Astrocyte of the hippocampus (primary cell): ENCODE results near the gene PRPF19.
A peak's percentile ranks its signal among the peaks of the same experiment; 100 is the strongest.

ENCODE experiments used
- DNase-seq: peaks from one replicate; pipeline ENCODE4 v3.0.0; 2011; ENCODE audit warnings: low read depth, low spot score

Gene PRPF19

DNA sequence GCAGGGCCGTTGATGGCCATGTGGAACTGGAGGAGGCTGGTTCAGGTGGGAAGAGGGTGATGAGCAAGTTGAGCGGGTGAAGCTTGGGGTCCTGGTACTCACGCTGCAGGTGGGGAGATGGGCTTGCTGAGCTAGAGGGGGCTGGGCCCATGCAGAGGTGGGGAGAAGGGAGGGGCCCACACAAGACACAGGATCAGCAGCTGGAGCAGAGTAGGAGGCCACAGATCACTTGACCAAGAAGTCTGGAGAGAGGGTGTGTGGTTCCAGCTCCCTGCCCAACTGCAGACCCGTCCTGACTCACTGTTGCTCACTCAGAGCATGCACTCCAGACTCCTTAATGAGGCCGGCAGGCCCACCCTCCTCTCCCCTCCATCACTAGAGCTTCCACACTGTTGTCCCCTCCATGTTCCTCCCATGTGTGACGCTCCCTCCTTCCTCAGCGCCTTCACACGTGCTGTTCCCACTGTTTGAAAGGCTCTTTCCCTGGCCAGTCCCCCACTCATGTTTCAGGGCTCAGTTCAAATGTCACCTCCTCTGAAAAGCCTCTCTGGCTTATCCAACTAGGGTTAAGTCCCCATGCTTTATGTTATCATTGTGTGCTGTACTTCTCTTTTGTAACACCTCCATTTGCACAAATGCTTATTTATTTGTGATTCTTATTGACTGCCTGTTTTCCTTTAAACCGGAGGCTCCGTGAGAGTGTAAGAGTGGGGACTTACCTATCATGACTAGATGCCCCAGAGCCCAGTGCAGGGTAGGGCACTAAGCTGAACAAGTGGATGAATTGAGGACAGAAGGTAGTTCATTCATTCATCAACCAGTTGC lies 62.1 kb downstream of the PRPF19 start:
- no peak for DNase-seq

DNA sequence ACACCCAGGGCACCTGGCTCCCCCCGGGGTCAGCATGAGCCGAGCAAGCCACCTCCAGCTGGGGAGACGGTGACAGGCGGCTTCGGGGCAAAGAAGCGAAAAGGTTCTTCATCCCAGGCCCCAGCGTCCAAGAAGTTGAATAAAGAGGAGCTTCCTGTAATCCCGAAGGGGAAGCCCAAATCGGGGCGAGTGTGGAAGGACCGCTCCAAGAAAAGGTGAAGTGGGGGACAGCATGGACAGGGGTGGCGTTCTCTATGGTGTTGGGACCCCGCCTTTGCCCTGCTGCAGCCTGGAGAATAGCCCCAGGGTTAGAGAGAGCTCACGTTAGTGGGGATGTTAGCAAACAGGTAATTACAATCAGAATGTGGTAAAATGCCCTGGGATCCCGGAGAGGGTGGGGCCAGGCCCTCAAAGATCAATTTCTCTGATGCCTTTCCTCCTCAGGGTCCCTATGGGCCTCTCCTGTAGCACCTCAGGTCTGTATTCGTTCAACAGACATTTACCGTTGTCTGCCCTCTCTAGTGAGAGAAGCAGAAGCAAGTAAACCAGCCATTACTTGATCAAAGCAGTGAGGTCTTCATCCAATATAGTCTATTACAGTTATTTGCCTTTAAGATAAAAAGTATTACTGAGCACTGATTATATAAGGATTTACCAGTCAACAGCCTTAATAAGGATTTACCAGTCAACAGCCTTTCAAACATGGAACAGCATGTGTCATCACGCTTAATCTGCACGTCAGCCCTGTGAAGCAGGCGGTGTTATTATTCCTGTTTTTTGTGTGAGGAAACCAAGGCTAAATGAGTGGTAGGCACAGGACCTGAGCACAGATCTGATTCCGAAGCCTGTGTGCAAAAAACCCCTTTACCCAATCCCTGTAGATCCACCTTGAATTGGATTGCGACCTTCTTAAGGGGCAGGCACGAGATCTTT lies 63.5 kb downstream of the PRPF19 start:
- no peak for DNase-seq

DNA sequence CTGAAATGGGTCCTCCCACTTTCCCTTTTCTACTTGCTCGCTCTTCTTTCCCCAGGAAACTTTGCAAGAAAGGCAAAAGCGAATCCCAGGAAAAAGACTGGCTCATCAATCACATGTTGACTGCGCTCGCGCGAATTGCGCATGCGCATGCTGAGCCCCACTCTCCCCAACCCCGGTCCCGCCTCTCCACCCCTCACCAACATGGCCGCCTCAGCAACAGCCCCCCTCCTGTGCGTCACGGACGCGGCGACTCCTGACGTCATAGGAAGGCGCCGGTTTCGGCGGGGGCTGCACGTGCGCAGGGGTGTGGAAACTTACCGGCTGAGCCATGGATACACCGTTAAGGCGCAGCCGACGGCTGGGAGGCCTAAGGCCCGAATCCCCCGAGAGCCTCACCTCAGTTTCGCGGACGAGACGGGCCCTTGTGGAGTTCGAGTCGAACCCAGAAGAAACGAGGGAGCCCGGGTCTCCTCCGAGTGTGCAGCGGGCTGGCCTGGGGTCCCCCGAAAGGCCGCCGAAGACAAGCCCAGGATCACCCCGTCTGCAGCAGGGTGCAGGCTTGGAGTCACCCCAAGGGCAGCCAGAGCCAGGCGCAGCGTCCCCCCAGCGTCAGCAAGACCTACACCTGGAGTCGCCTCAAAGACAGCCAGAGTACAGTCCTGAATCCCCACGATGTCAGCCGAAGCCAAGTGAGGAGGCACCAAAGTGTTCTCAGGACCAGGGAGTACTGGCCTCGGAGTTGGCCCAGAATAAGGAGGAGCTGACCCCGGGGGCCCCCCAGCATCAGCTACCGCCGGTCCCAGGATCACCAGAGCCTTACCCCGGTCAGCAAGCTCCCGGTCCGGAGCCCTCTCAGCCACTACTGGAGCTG lies 64.4 kb downstream of the PRPF19 start, which contains the start of gene CCDC86:
CCDC86 (plus strand) TSS at position 317 of the 871 bp plus-strand sequence; CDS start at position 329, 12 bp downstream.
- peak; percentile 99 for DNase-seq
